A673 (cell line): Measurements from ENCODE around the gene EPO.
"Not testable (repeated sequence)": the region's sequence is repeated elsewhere in the genome, so short reads cannot be mapped to it uniquely, and the experiment has no call there.

Experiments used
- EZH2 ChIP-seq: fragments of 200-600 bp; sonication (generic); IDR thresholded peaks from 2 replicates; pipeline ENCODE4 v1.6.1; 2017; ENCODE audit warnings: borderline replicate concordance, low read depth, mild to moderate bottlenecking, mixed read lengths, antibody characterized with exemption, low read length; ENCODE audit not compliant: poor library complexity, severe bottlenecking
- TF ChIP-seq, protein P1 (sequence below): fragments of 300-800, 200-600 bp; sonication (generic); conservative IDR thresholded peaks from 2 replicates; pipeline ENCODE4 v1.5.1; 2017; ENCODE audit warnings: low read depth, mild to moderate bottlenecking, antibody characterized with exemption, low read length, moderate library complexity, mixed read lengths

DNA sequence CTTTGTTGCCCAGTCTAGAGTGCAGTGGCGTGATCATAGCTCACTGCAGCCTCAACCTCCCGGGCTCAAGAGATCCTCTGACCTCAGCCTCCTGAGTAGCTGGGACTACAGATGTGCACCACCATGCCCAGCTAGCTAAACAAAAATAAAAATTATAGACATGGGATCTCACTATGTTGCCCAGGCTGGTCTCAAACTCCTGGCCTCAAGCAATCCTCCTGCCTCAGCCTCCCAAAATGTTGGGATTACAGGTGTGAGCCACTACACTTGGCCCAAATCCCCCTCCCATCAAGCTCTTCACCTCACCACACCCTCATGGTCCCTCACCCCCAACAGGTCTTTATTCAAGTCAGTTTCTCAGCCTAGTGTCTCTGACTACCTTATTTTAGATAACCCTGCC is 3.2 kb upstream of the EPO start:
- not testable (repeated sequence) for TF ChIP-seq EZH2
- TF ChIP-seq, protein P1, sequence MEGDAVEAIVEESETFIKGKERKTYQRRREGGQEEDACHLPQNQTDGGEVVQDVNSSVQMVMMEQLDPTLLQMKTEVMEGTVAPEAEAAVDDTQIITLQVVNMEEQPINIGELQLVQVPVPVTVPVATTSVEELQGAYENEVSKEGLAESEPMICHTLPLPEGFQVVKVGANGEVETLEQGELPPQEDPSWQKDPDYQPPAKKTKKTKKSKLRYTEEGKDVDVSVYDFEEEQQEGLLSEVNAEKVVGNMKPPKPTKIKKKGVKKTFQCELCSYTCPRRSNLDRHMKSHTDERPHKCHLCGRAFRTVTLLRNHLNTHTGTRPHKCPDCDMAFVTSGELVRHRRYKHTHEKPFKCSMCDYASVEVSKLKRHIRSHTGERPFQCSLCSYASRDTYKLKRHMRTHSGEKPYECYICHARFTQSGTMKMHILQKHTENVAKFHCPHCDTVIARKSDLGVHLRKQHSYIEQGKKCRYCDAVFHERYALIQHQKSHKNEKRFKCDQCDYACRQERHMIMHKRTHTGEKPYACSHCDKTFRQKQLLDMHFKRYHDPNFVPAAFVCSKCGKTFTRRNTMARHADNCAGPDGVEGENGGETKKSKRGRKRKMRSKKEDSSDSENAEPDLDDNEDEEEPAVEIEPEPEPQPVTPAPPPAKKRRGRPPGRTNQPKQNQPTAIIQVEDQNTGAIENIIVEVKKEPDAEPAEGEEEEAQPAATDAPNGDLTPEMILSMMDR, result not testable (repeated sequence)
